GM18873 (cell line): ENCODE results near the gene EXD2.
"Not testable (repeated sequence)": the region's sequence is repeated elsewhere in the genome, so short reads cannot be mapped to it uniquely, and the experiment has no call there.

Experiments used
- ATAC-seq: cut with Tn5 transposase; IDR thresholded peaks from one replicate; pipeline ENCODE4 v1.9.1; 2021; ENCODE audit warnings: mild to moderate bottlenecking, moderate library complexity, moderate number of reproducible peaks; ENCODE audit not compliant: unreplicated experiment, low FRiP score

Gene EXD2

DNA sequence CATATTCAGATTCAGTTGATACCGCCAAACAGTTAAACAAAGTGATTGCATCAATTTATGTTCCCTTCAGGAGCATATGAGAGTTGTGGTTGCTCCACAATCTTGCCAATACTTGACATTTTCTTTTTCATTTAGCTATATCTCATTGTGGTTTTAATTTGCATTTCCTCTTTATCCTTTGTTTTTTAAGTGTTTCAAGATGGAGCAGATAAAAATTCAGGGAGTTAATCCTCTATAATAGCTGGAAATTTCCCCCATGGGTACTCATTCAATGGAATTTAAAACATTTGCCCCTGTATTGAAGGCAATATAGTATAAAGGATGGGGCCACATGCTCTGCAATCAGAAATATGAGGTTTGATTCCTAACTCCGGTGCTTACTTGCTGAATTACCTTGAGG is 1.1 kb upstream of the EXD2 start:
- ATAC-seq = no peak

DNA sequence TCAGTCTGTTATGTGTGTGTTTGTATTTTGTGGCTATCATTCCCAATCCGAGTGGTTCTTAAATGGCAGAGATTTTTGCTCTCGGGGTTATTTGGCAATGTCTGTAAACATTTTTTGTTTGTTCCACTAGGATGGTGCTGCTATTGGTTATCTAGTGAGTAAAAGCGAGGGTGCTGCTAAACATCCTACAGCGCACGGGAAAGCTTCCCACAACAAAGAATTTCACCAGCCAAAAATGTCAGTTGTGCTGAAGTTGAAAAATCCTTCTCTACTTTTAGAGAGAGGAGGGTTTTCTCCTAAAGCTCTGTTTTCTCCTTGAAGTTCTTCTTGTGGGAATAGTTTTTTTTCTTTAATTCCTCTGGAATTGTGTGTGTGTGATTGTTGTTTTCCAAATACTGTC is 2.4 kb downstream of the EXD2 start:
- ATAC-seq = no peak

DNA sequence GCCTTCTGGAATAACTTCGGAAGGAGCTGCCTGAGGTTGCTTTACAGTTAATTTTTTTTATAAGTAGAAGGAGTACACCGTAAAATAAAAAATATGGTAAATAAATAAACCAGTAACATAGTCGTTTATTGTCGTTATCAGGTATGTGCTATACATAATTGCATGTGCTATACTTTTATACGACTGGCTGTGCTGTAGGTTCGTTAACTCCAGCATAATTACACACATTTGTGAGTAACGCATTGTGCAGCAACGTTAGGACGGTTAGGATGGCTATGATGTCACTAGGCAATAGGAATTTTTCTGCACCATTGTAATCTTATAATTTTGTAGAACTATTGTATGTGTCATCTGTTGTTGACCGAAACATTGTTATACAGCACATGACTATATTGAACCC is 8.5 kb downstream of the EXD2 start:
- ATAC-seq = no peak

DNA sequence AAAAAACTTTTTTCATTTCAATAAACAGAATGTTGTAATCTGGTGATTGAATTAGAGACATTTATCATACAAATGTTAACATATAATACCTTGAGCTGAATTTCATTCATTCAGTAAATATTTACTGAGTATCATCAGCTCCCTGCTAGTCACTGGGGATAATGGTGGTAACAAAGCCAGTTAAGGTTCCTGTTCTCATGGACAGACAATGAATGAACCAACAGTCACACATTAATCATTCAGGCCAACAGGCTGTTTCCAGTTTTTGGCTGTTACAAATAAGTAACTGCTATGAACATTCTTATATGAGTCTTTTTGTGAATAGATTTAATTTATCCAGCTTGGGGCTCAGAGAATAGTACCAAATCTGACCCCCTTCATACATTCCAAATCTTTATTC is 13.5 kb downstream of the EXD2 start:
- ATAC-seq = no peak

DNA sequence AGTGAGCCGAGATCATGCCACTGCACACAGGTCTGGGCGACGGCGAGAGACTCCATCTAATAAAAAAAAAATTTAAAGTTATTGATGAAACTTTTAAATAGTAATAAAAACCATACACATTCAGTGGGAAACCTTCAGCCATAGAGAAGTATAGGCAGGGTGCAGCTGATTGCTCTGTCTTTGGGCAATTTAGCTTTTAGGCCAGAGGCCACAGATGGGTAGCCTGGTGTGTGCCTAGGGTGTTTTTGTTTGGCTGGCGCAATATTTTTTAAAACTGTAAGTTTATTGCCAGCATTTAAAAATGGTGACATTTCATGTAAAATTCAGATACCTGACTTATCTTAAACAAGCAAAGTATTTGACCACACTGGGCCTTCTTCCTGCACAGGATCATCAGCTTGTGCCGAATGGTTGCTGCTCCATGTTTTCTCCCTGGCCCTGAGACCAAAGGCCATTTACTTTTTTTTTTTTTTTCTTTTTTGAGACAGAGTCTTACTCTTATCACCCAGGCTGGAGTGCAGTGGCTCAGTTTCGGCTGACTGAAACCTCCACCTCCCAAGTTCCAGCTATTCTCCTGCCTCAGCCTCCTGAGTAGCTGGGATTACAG is 16.2 kb downstream of the EXD2 start:
- ATAC-seq = no peak

DNA sequence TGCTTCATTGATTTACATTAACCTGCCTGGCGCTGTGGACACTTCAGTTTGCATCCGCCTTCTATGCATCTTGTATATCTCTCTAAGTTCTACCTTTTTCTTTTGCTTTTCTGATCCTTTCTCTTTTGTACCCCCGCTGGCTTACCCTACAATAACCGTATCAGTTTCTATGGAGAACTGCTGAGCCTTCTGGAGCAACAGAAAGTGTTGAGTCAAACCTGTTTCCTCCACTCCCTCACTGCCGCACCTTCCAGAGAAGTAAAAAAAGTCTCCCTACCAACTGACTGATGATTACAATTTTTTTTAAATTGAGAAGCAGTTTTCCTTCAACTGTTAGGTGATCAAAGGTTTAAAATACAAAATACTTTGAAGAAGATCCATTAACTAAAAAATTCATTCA is 17.4 kb downstream of the EXD2 start:
- ATAC-seq = no peak

DNA sequence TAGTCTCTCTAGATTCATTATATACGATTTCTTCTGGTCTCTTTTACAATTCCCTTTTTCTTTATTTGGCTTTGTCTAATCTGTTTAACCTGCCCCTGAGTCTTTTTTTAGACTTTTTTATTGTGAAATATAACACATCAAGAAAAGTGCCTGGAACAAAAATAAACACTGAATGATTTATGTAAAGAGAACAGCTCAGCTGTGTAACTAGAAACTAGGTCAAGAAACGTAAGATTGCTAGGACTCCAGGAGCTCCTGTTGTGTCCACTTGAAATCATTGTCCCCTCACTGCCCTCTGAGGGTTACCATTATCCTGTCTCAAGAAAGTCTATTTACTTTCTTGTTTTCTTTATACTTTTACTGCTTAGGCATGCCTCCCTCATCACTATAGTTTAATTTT is 23.1 kb downstream of the EXD2 start:
- no peak for ATAC-seq

DNA sequence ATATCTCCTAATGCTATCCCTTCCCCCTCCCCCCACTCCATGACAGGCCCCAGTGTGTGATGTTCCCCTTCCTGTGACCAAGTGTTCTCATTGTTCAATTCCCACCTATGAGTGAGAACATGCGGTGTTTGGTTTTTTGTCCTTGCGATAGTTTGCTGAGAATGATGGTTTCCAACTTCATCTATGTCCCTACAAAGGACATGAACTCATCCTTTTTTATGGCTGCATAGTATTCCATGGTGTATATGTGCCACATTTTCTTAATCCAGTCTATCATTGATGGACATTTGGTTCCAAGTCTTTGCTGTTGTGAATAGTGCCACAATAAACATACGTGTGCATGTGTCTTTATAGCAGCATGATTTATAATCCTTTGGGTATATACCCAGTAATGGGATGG is 26.4 kb downstream of the EXD2 start:
- not testable (repeated sequence) for ATAC-seq

DNA sequence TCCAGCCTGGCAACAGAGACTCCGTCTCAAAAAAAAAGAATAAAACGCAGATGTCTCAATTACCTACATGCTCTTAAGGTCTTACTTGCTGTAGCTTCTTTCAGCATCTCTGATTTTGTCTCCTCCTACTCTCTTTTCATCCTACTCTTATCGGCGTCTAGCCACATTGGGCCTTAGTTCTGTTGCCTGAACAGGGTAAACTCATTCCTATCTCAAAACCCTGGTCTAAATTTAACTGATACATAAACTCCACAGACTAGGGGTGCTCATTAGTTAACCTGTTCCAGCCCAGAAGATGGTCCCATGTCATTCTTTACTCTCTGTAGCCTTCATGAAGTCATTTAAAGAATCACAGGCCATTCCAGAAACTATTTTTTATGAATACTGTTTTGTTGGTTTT is 33.6 kb downstream of the EXD2 start:
- no peak for ATAC-seq

DNA sequence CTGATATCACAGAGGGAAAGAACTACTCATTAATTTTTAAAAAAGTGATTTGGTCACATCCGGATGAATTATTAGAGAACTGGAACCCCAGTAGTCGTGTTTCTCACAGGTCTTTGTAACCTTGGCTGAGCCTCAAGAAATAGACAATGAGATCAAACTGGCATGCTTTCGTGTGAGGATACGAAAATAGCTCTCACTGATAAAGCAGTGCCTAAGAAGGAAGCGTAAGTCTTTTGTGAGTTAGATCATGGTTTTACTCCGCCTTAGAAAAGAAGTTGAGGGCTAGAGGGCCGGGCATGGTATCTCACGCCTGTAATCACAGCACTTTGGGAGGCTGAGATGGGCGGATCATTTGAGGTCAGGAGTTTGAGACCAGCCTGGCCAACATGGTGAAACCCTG is 34.9 kb downstream of the EXD2 start:
- ATAC-seq = no peak

DNA sequence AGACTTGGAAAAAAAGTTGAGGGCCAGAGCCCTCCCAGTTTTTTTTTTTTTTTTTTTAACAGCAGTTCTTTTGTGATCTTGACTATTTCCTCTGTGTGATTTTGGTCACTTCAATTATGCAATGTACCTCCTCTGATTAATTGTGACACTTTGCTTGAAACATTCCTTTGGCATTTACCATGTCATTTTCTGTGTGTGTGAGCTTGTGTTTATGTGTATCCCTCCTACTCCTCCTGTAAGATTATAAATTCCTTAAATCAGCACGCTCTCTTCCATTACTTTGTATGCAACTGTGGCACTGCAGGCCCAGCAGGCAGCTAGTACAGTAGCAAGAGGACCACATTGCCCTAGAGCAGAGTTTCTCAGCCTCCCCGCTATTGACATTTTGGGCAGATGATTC is 35.4 kb downstream of the EXD2 start:
- no peak for ATAC-seq

DNA sequence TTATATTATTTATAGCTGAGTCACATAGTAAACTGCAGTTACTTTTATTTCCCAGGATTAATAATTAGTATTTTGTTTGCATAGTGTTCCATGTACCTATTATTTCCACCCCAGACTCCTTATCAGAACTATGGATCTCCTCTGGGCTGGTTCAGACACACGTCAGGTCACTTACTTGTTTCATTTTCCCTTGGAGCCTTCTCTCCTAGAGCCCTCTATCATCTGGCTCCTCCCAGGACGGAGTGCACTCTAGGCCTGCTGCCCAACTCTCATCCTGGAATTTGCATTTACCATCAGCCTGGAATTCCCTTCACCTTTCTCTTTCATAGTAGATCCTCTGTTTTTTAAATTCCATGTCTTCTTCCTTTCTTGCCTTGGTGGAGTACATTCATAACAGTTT is 40.2 kb downstream of the EXD2 start:
- ATAC-seq = no peak

DNA sequence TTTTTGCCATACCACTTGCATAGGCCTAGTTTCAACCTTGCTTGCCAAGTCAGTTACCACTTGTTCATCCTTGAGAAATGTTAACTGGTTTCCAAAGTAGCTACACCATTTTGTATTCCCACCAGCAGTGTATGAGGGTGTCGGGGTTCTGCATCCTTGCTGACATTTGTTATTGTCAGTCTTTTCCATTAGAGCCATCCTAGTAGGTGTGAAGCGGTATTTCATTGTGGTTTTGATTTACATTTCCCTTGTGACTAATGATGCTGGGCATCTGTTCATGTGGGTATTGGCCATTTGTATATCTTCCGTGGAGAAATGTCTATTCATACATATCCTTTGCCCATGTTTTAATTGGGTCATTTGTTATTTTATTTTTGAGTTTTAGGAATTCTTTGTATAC is 41.1 kb downstream of the EXD2 start:
- ATAC-seq = no peak

DNA sequence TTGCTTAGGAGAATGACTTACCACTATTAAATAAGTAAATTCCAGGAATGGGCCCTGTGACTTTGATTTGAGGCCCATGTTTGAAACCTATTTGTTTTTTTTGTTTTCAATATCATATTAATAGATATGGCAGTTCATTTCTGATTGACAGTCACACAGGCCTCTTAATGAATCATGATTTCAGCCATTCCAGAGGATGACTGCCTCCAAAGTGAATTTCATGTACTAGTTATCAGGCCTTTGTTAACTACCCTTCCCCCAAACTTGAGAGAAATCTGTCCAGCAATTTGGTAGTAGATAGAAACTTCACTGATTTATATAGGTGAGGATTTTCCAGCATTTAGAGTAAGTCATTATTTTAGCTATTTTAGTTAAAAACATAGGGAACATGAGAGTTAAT is 42.8 kb downstream of the EXD2 start:
- ATAC-seq = no peak

DNA sequence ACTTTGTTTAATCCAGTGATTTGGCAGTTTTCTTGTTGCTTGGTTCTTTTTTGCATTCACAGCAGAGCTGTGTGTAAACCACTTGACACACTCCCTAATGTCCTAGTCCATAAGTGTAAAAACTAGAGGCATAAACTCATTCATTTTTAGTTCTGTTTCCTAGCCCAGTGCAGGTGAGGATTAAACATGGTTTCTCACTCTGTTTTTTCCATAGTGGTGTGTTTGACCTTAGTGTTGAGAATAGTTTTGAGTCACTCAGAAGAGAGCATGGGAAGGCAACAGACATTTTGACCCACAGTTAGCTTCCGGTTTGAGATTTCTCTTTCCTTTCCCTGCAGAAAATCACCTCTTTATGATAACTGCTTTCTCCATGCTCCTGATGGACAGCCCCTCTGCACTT is 44.4 kb downstream of the EXD2 start:
- no peak for ATAC-seq

DNA sequence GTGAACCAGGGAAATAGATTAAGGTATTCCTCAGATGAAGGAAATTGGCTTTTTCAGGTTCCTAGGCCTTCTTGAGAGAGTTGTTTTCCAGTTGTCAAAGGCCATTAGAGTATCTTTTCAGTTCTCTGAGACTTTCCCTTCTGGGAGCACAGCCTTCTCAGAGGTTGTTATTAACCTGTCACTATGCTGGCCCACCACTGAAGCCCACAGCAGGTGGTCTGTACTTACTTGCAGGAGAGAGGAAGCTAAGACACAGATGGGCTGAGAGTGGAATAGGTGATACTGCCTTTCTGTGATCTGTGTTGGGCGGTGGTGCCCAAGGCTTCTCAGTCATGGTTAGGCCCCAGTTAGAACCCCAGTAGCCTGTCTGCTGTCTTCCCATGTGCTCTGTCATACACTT is 45.8 kb downstream of the EXD2 start:
- ATAC-seq = no peak

DNA sequence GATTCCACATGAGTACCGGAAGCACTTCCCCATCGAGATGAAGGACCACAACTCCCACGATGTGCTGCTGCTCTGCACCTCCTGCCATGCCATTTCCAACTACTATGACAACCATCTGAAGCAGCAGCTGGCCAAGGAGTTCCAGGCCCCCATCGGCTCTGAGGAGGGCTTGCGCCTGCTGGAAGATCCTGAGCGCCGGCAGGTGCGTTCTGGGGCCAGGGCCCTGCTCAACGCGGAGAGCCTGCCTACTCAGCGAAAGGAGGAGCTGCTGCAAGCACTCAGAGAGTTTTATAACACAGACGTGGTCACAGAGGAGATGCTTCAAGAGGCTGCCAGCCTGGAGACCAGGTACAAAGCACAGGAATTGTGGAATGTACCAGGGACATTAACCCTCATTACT is 46.3 kb downstream of the EXD2 start:
- no peak for ATAC-seq

DNA sequence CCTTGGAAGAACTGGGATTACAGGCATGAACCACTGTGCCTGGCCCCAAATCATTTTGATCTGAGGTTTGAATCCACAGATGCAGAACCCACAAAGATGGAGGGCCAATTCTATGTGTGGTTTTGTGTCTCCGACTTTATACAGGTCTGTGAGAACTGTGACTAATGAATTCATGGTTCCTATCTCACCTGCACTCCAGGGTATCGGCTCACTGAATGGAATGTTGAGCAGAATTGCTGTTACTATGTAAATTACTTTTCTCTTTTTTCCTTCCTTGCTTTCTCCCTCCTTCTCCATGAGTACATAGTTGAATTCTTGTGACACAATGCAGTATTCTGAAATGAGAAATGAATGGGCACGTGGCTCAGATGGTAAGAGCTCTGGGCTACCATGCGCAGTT is 47.6 kb downstream of the EXD2 start:
- no peak for ATAC-seq

DNA sequence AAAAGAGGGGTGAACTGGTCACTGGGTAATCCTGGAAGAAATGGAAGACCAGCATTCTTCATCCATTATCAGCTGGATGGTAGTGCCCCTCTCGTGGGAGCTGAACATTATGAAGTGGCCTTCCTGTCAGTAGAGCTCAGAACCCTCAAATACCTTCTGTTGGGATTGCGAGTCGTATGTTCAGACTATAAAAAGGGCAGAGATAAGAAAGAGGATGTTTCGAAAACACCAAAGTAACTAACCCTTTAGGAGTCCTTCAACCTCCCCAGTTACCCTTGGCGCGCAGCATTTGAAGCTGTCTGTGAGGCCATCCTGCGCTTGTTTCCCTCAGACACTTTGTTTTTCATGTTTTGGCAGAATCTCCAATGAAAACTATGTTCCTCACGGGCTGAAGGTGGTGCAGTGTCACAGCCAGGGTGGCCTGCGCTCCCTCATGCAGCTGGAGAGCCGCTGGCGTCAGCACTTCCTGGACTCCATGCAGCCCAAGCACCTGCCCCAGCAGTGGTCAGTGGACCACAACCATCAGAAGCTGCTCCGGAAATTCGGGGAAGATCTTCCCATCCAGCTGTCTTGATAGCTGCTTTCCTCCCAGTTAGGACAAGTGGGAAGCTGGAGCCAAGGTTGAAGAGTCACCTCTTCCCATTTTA is 49.4 kb downstream of the EXD2 start:
- no peak for ATAC-seq

DNA sequence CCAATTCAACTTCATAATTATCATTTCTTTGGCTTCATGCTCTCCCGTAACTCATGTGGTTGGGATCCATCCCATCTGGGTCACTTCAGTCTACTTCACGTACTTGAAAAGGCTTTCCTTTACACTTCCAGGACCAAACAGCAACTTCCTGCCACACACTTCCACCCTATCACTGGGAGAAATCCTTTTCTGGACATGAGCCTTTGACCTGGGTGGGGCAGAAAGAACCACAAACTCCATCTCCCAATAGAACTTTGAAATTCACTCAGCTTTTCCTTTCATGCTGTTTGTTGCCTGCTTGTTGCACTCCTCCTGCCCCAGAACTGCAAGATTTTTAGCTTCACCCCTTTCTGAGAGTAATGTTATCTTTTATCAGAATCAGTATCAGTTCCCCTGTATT is 50.3 kb downstream of the EXD2 start:
- ATAC-seq = no peak

DNA sequence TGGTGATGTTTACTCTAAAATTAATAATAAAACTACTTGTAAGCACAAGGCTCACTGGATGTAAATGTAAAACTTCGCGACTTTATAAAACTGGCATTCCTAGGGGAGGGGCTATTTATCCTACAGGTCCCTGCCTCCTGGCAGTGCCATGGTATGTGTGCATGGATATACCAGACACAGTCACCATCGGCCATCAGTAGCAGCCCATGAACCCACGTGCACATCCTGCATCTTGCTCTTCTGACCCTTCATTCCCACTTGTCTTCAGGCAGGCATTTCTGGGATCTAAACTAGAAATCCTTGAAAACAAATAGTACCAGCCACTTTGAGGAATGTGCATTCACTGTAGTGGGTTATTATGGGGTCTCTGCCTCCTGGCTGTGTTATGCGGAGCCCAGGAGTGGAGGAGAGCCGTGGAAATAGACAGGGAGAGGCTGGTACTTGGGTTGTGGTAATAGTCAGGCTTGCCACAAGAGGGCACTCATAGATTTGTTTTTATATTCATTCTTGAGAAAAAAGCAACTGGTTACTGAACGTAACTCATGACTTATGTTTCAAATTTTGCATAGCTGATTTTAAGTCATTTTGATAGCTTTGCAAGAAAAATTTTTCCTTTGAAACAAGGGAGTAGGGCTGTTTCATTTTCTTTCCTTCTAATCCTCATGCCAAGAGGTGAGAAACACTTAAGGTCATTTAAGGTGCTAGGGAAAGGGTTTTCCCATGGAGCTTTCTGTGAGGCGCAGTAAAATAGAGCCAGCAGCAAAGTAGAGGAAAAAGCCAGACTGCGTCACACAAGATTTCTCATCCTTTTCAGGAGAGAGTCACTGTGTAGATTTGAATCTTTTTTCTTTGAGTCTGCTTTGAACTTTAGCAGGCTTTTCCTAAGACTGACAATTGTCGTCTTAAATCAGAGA is 51.3 kb downstream of the EXD2 start:
- ATAC-seq = no peak

DNA sequence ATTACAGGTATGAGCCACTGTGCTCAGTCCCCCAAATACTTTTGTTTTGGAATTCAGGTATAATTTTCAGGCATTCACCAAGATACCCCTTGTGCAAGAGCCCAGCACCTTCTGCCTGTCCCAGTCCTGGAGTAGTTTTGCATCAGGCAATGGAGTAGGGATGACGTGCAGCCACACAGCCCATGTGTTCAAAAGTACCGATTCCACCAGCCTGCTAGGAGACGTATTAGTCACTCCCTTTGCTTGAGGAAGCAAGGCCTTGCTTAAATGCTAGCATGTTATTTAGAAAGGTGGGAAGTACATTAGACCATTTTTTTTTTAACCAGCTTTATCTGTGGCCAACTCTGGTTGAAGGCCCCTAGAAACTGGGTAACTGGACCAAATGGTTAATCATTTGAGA is 53.6 kb downstream of the EXD2 start:
- no peak for ATAC-seq
